Activated naive CD4-positive, alpha-beta T cell (primary cell): ENCODE results near the gene MRPL43.
"Not testable (repeated sequence)": the region's sequence is repeated elsewhere in the genome, so short reads cannot be mapped to it uniquely, and the experiment has no call there.

Experiments
- DNase-seq, 4 experiments: peaks; one replicate each; lab custom pipeline; 2025; lab: John Stamatoyannopoulos, UW

Gene MRPL43

GRCh38 chr10:100983868-100984671 is 3.2 kb downstream of the MRPL43 start:
- no peak for DNase-seq

- no peak for DNase-seq
Observed at GRCh38 chr10:100982916-100983830, 4.1 kb downstream of the MRPL43 start.

DNA sequence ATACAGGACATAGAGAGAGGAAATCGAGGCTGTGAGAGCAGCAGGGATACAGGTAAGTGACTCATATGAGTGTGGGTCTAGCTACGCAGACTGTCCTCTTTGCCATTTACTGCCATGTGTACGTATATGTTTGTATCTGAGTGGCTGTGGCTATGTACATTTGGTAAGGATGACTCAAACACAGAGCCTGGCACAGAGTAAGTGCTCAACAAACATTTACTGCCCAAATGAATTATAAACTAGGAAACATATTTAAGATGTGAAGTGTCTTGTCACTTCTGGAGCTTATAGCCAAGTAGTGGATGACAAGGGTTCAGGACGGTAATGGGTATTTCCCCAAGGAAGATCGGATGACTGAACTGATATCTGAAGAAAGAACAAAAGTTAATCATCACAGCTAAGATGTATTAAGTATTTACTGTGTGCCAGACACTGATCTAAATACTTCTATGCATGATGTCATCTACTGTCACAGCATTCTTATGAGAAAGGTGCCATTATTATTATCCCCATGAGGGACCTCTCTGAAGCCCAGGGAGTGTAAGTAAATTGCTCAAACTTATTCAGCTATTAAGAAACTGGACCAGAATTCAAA is 6.0 kb downstream of the MRPL43 start:
- DNase-seq, result no peak

GRCh38 chr10:100980711-100981110 is 6.6 kb downstream of the MRPL43 start:
- DNase-seq, result no peak

DNA sequence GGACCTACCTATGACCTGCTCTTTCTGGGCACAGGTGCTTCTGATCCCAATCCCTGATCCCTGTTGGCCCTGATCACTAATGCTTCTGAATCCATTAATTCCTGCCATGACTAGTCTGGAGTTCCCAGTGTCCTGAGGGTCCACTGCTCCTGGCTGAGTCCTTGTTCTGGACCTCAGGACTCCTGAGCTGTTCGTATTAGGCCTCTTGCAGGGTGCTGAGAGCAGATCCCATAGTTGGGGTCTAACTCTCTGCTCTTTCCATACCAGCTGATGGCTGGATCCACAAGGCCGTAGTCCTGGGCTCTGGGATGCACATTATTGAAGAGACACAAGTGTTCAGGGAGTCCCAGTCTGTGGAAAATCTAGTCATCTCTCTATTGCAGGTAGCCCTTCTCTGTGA is 7.0 kb downstream of the MRPL43 start:
- no peak for DNase-seq

DNA sequence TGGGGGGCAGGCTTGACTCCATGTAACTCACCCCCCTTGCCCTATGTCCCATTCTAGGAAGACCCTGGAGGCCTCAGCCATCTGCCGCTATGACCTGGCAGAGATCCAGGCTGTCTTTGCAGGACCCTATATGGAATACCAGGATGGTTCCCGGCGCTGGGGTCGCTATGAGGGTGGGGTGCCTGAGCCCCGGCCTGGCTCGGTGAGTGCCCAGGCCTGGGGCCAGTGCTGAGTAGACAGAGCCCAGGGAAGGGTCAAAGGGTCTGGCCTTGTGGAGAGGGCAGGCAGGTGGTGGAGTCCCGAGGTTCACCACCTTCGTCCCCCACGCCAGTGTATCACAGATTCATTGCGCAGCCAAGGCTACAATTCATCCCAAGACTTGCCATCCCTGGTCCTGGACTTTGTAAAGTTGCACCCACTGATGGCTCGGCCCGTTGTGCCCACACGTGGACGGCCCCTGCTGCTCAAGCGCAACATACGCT is 7.5 kb downstream of the MRPL43 start:
- no peak for DNase-seq

GRCh38 chr10:100978901-100979195 is 8.4 kb downstream of the MRPL43 start:
- DNase-seq, result no peak

GRCh38 chr10:100978121-100978900 is 9.0 kb downstream of the MRPL43 start:
- no peak for DNase-seq

GRCh38 chr10:100977436-100977835 is 9.9 kb downstream of the MRPL43 start:
- DNase-seq, result no peak

- DNase-seq, result no peak
Observed at GRCh38 chr10:100976906-100977305, 10.4 kb downstream of the MRPL43 start.

GRCh38 chr10:100975397-100975796 is 11.9 kb downstream of the MRPL43 start:
- DNase-seq, result not testable (repeated sequence)

GRCh38 chr10:100972904-100973535 is 14.3 kb downstream of the MRPL43 start:
- DNase-seq, result no peak

- no peak for DNase-seq
Observed at GRCh38 chr10:100972115-100972903, 15.0 kb downstream of the MRPL43 start.

- DNase-seq, result no peak
Observed at GRCh38 chr10:100970914-100971811, 16.1 kb downstream of the MRPL43 start.

DNA sequence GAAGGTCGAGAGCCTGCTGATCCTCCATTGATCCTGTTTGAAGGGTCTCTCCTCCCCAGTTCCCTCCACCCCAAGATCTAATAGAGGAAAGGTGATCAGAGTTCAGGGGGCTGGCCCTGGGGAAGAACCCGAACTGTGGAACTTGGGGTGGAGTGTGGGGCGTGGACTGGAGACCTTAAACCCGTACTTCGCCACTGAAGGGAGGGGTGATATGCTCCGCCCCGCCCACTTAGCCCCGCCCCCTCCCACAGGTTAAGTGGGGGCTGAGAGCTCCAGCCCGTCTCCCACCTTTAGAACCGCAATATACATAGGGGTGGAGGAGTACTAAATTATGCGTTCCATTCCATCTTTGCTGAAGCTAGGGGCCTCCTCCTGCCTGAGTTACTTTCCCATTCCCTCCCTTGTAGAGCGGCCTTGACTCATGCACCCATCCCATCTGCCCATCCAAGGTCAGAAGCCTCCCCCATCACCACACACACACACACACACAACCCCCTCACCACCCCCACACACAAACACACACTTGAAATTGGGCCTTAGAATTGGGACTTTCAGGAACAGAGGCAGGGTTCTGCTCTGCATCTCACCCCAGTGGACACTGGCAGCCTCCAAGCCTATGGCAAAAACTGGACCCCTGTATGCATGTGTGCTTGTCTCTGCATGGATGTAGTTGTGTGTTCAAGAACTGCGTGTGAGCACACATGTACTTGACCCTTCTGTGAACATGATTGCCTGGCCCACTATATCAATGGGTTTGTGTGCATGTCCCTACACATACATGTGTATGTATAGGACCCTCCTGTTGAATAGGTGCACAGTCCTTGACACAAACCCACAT is 17.0 kb downstream of the MRPL43 start:
- DNase-seq, result peak in 1 of 4 experiments; percentile 19

DNA sequence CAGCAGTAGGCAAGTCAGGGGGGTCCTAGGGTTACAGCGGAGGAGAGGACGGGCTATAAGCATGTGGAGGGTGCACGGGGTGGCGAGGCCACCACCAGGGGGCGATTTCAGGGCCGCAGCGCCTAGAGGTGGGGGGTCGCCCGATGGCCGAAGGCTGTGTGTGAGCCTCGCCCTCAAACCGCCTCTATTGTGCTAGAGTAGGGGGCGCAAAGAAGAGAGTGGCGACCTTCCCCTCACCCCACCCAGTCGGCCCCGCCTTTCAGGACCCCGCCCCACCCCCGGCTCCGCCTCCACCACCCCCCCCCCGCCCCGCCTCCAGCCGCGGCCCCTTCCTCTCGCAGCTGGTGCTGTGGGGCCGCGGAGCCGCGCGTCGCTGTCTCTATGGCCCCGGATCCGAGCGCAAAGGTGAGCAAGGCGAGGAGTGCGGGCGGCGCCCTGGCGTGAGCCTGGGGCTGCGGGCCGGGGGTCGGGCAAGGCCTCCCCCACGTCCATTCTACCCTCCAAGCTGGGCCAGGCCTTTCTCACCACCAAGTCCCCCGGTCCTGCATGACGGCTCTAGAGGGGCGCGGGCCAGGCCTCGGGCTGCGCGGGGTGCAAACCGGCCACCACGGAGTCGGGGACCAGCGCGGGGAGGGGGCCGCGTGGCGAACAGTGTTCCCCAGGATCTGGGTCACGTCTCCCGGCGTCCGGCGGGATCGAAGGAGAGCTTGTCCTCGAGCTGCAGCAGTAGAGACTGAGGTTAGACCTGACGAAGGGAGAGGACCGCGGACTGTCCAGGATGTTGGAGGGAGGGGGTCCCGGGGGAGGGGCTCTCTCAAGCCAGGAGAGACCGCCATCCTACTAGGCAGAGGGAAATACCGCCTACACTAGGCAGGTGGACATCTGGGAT is 17.9 kb downstream of the MRPL43 start, which contains the start of gene SEMA4G:
Gene SEMA4G (plus strand): TSS at position 318 of the 889 bp plus-strand sequence. CDS start 3,409 bp downstream, outside the sequence.
- peak in 3 of 4 experiments; percentile 14 to 59 (median 26) for DNase-seq

DNA sequence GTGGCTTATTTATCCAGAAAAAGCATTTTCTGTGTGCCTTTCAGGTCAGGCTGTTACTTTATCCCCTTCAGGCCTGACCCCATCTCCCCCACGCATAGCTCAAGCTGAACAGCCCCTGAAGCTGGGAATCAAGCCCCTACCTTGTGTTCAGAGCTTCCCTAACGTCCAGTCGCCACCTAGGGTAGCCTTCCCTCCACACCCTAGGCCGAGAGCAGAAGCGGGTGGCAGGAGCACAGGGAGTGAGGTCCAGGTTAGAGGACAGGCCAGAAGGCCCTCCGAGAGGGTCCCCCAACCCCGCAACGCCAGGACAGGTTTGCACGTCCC is 18.5 kb downstream of the MRPL43 start:
- DNase-seq, result no peak
